ENCODE measurements around the gene FOSB.

DNA sequence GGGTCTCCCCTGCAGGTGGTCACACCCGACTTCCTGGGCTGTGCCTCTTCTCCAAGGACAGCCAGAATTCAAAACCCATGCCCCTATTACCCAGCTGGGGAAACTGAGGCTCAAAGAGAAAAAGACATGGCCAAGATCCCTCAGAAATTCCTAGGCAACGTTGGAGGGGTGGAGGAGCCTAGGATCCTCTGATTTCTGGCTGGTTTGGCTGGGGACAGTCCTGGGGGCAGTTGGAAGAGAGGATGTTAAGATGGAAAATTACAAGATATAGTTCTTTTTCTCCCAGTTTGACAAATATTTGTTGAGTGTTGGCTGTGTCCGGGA, 41.9 kb downstream of the FOSB start:
- TF ChIP-seq, protein P1, sequence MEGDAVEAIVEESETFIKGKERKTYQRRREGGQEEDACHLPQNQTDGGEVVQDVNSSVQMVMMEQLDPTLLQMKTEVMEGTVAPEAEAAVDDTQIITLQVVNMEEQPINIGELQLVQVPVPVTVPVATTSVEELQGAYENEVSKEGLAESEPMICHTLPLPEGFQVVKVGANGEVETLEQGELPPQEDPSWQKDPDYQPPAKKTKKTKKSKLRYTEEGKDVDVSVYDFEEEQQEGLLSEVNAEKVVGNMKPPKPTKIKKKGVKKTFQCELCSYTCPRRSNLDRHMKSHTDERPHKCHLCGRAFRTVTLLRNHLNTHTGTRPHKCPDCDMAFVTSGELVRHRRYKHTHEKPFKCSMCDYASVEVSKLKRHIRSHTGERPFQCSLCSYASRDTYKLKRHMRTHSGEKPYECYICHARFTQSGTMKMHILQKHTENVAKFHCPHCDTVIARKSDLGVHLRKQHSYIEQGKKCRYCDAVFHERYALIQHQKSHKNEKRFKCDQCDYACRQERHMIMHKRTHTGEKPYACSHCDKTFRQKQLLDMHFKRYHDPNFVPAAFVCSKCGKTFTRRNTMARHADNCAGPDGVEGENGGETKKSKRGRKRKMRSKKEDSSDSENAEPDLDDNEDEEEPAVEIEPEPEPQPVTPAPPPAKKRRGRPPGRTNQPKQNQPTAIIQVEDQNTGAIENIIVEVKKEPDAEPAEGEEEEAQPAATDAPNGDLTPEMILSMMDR (conservative IDR thresholded peaks at IDR 0.05 in 1 of 2, IDR thresholded peaks at IDR 0.05 in 1 of 2; ENCODE audit: low read depth in 1 of 2, low read length in 2 of 2) = no peak
- TF ChIP-seq EZH2 (IDR thresholded peaks at IDR 0.05; ENCODE audit: low read length, missing control alignments) = no peak

All from fibroblast of lung (primary cell).